ENCODE measurements around the gene PREB. TPM values are rescaled to one million over a fixed set of nuclear protein-coding genes. Genes with fewer than 3 reads are reported as not detected.
"Not testable (repeated sequence)": the region's sequence is repeated elsewhere in the genome, so short reads cannot be mapped to it uniquely, and the experiment has no call there.

The PREB gene, protein sequence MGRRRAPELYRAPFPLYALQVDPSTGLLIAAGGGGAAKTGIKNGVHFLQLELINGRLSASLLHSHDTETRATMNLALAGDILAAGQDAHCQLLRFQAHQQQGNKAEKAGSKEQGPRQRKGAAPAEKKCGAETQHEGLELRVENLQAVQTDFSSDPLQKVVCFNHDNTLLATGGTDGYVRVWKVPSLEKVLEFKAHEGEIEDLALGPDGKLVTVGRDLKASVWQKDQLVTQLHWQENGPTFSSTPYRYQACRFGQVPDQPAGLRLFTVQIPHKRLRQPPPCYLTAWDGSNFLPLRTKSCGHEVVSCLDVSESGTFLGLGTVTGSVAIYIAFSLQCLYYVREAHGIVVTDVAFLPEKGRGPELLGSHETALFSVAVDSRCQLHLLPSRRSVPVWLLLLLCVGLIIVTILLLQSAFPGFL
- total RNA-seq = 10 to 100 TPM; 79.5 to 80.6 TPM
- polyA plus RNA-seq = 68.6 TPM

DNA sequence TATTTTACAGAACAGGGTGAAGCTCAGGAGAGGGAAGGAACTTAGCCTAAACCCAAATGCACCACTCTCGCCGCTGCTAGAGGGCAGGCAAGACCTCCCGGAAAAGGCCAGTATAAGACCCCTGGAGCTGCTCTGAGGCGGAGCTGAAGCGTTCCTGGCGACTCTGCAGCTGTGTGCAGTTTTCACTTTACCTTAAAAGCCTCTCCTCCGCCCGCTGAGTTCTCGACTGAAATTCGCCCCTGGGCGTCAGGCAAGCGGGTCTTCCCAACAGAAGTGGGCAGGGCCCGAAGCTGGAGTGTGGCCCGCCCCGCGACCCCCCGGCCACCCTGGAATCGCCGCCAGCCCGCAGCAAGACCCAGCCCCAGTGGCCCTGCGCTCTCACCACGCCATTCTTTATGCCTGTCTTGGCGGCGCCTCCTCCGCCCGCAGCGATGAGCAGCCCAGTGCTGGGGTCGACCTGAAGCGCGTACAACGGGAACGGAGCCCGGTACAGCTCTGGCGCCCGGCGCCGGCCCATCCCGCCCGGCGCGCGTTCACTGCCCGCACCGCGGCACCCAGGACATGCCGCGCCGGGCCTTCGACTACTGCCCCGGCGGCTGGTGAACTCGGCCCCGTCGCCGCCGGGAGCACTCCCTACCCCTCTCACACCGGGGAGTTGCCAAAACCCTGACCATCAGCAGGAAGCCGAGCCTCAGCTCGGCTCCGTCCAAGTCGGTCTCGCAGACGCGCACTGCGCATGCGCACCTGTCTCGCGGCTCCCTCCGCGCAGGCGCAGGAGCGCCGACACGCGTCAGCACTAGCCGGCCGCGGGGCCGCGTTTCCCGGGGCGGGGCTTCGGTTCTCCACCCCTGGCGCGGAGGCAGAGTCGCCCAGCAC lies at the start of gene PREB:
TSS of gene PREB (minus strand) at position 732 of the 876 bp plus-strand sequence. CDS start at position 517, 215 bp downstream.
- ChIA-PET POLR2A (interaction anchor here (0.6 to 2.6 kb wide), 4 partner anchors 10 to 145 kb away, joined by 3 to 27 read pairs (median 6); partner anchors contain the start of genes ABHD1, ATRAID, OST4 and SLC5A6), CTCF (interaction anchor here (0.9 to 3.6 kb wide), 3 partner anchors 10 to 172 kb away, joined by 3 to 24 read pairs (median 6); partner anchors contain the start of genes ABHD1 and KHK)
- H3K27ac ChIP-seq (ENCODE audit: low read depth, low read length) = peak within 1 kb of the TSS; percentile 91
- H3K36me3 ChIP-seq (ENCODE audit: insufficient read depth, low read length) = peaks cover 15% of the 10 kb centered on the region
- H3K27me3 ChIP-seq (ENCODE audit: insufficient read depth, low read length, poor library complexity, severe bottlenecking) = no peaks in the 10 kb centered on the region
- Mint-ChIP-seq H3K27ac (peak within 1 kb of the TSS; percentile 83 to 98 (median 97)), H3K4me3 (peak within 1 kb of the TSS; percentile 89 to 97 (median 94)), H3K27me3 (peaks cover 0 to 2% of the 10 kb centered on the region in 2 donors), H3K9me3 (peaks cover 0 to 2% (median 0%) of the 10 kb centered on the region in 5 donors), H3K36me3 (peaks cover 0 to 44% (median 0%) of the 10 kb centered on the region in 3 donors), H3K4me1 (peaks cover 21 to 31% (median 21%) of the 10 kb centered on the region in 3 donors)
- DNase-seq = peak; percentile 97 to 99 (median 98)
- peak within 1 kb of the TSS; percentile 86 for H3K4me3 ChIP-seq (ENCODE audit: low read length)
- peaks cover 15% of the 10 kb centered on the region for H3K4me1 ChIP-seq (ENCODE audit: insufficient read depth, low read length)
- H3K9me3 ChIP-seq (ENCODE audit: low read length) = no peaks in the 10 kb centered on the region

DNA sequence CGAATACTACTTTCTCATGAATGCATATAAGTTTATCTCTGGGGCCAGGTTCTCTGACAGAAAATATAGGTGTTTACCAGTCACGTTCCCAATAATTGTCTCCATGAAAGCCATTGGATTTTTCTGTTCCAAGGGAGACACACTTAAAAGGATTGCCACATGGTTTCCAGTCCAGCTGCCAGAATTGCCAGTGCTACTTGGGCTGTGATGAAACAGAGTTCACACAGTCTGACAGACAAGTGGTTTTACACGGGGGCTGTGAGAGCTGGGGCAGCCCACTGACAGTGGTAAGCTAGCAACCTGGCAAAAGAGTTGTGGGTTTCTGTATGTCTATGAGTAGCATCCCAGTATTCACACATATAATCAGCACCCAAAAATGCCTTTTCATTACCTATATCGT lies 49.7 kb upstream of the PREB start:
- H3K9me3 Mint-ChIP-seq = no peaks in the 10 kb centered on the region
- POLR2A ChIA-PET = no interaction called here
- no peak overlapping the region for H3K4me3 Mint-ChIP-seq
- no peaks in the 10 kb centered on the region for H3K27me3 ChIP-seq (ENCODE audit: insufficient read depth, low read length, poor library complexity, severe bottlenecking)
- no peaks in the 10 kb centered on the region for H3K36me3 ChIP-seq (ENCODE audit: insufficient read depth, low read length)
- no peak overlapping the region for H3K4me3 ChIP-seq (ENCODE audit: low read length)
- no peaks in the 10 kb centered on the region for H3K4me1 Mint-ChIP-seq
- H3K27ac Mint-ChIP-seq = no peak overlapping the region
- CTCF ChIA-PET = no interaction called here
- H3K27ac ChIP-seq (ENCODE audit: low read depth, low read length) = no peak overlapping the region
- no peaks in the 10 kb centered on the region for H3K9me3 ChIP-seq (ENCODE audit: low read length)
- H3K36me3 Mint-ChIP-seq = no peaks in the 10 kb centered on the region
- DNase-seq = no peak
- no peaks in the 10 kb centered on the region for H3K4me1 ChIP-seq (ENCODE audit: insufficient read depth, low read length)
- peaks cover 29 to 55% of the 10 kb centered on the region in 2 donors for H3K27me3 Mint-ChIP-seq

DNA sequence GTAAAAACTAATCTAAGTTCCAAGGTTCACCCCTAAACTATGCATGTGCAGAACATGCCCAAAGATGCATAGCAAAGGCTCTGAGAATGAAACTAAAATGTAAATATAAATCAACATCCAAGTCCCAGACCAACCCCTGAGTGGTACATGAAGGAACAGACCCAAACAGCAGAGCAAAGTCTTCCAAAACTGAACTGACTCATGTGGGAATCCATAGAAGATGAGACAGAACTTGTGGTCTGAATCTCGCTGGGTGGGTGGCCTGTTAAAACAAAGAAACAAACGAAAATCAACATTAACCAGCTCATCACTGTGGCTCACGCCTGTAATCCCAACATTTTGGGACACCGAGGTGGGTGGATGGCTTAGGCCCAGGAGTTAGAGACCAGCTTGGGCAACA lies 47.9 kb upstream of the PREB start:
- Mint-ChIP-seq H3K9me3 (no peaks in the 10 kb centered on the region), H3K4me3 (no peak overlapping the region), H3K36me3 (no peaks in the 10 kb centered on the region), H3K4me1 (no peaks in the 10 kb centered on the region), H3K27ac (no peak overlapping the region), H3K27me3 (peaks cover 24 to 64% of the 10 kb centered on the region in 2 donors)
- ChIA-PET CTCF (interaction anchor here (1.8 kb wide), 1 partner anchor 12 kb away, joined by 7 read pairs; no protein-coding TSS in a partner anchor), POLR2A (no interaction called here)
- no peak overlapping the region for H3K27ac ChIP-seq (ENCODE audit: low read depth, low read length)
- DNase-seq = no peak
- no peaks in the 10 kb centered on the region for H3K4me1 ChIP-seq (ENCODE audit: insufficient read depth, low read length)
- no peak overlapping the region for H3K4me3 ChIP-seq (ENCODE audit: low read length)
- H3K27me3 ChIP-seq (ENCODE audit: insufficient read depth, low read length, poor library complexity, severe bottlenecking) = no peaks in the 10 kb centered on the region
- no peaks in the 10 kb centered on the region for H3K36me3 ChIP-seq (ENCODE audit: insufficient read depth, low read length)
- H3K9me3 ChIP-seq (ENCODE audit: low read length) = no peaks in the 10 kb centered on the region

DNA sequence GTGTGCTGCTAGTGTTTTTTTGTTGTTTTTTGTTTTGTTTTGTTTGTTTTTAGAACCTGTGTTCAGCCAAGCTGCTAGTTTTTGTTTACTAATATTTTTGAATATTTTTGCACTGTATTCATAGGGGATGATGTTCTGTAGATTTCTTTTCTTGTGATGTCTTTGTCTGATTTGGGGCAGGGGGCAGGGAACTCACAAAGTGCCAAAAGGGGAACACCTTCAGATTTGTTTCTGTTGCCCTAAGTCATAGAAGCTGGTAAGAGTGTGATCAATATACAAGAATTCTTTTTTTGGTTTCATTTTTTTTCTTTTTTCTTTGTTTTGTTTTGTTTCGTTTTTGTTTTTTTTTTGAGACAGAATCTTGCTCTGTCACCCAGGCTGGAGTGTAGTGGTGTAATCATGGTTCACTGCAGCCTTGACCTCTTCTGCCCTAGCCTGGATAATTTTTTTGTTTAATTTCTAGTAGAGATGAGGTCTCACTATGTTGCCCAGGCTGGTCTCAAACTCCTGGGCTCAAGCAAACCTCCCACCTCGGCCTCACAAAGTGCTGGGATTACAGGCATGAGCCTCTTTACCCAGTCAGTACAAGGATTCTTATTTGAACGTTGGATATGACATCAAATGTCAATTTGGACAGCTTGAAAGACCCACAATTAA lies 45.0 kb upstream of the PREB start:
- Mint-ChIP-seq H3K27me3 (peaks cover 24 to 59% of the 10 kb centered on the region in 2 donors), H3K36me3 (no peaks in the 10 kb centered on the region), H3K4me3 (no peak overlapping the region), H3K27ac (no peak overlapping the region), H3K4me1 (no peaks in the 10 kb centered on the region), H3K9me3 (no peaks in the 10 kb centered on the region)
- H3K36me3 ChIP-seq (ENCODE audit: insufficient read depth, low read length) = no peaks in the 10 kb centered on the region
- ChIA-PET CTCF (no interaction called here), POLR2A (no interaction called here)
- no peak overlapping the region for H3K4me3 ChIP-seq (ENCODE audit: low read length)
- H3K4me1 ChIP-seq (ENCODE audit: insufficient read depth, low read length) = no peaks in the 10 kb centered on the region
- DNase-seq = no peak
- H3K27ac ChIP-seq (ENCODE audit: low read depth, low read length) = no peak overlapping the region
- no peaks in the 10 kb centered on the region for H3K27me3 ChIP-seq (ENCODE audit: insufficient read depth, low read length, poor library complexity, severe bottlenecking)
- no peaks in the 10 kb centered on the region for H3K9me3 ChIP-seq (ENCODE audit: low read length)

DNA sequence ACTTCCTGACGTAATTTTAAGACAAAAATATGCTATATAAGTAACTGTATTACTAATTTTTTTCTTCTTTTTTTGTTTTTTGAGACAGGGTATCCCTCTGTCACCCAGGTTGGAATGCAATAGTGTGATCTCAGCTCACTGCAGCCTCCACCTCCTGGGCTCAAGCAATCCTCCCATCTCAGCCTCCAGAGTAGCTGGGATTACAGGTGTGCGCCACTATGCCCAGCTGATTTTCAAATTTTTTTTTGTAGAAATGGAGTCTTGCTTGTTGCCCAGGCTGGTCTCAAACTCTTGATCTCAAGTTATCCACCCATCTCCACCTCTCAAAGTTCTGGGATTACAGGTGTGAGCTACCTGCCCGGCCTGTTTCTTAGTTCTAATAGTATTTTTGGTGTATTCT lies 44.0 kb upstream of the PREB start:
- H3K4me1 Mint-ChIP-seq = no peaks in the 10 kb centered on the region
- no peaks in the 10 kb centered on the region for H3K27me3 ChIP-seq (ENCODE audit: insufficient read depth, low read length, poor library complexity, severe bottlenecking)
- H3K4me3 Mint-ChIP-seq = no peak overlapping the region
- H3K36me3 Mint-ChIP-seq = no peaks in the 10 kb centered on the region
- no peak overlapping the region for H3K27ac Mint-ChIP-seq
- H3K9me3 Mint-ChIP-seq = no peaks in the 10 kb centered on the region
- ChIA-PET POLR2A (no interaction called here), CTCF (interaction anchor here (1.6 kb wide), 1 partner anchor 9 kb away, joined by 5 read pairs; no protein-coding TSS in a partner anchor)
- no peak overlapping the region for H3K27ac ChIP-seq (ENCODE audit: low read depth, low read length)
- H3K9me3 ChIP-seq (ENCODE audit: low read length) = no peaks in the 10 kb centered on the region
- H3K4me1 ChIP-seq (ENCODE audit: insufficient read depth, low read length) = no peaks in the 10 kb centered on the region
- no peaks in the 10 kb centered on the region for H3K36me3 ChIP-seq (ENCODE audit: insufficient read depth, low read length)
- no peak overlapping the region for H3K4me3 ChIP-seq (ENCODE audit: low read length)
- H3K27me3 Mint-ChIP-seq = peaks cover 22 to 52% of the 10 kb centered on the region in 2 donors
- no peak for DNase-seq

DNA sequence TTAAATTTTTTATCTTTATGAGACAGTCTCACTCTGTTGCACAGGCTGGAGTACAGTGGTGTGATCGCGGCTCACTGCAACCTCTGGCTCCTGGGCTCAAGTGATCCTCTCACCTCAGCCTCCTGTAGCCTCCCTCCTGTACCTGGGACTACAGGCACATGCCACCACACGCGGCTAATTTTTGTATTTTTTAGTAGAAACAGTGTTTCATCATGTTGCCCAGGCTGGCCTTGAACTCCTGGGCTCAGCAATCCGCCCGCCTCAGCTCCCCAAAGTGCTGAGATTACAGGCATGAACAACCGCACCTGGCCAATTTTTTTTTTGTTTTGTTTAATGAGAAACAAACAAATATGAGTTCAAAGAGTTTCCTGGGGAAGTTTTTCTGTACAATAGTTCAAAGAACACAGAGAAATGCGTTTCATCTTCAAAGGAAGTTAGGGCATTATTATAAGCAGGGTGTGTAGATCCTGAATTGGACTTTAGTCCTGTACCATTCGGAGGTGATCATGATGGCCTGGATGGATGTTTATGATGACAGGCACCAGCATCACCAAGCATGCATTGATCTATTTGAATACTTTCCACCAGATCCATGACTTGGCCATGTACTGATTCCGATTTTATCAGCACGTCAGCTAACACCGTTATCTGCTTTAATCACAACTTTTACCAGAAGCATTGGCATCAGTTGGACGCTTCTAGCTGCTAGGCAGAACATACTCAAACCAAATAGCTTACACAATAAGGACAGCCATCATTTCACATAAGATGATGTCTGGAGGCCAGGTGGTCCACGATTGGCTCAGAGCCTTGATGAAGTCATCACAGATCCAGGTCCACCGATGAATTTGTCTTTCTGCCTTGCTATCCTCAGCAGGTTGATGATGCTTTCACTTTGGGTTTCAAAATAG lies 43.3 kb upstream of the PREB start:
- Mint-ChIP-seq H3K9me3 (no peaks in the 10 kb centered on the region), H3K4me3 (no peak overlapping the region), H3K27me3 (peaks cover 22 to 51% of the 10 kb centered on the region in 2 donors), H3K4me1 (no peaks in the 10 kb centered on the region), H3K36me3 (no peaks in the 10 kb centered on the region), H3K27ac (no peak overlapping the region)
- ChIA-PET POLR2A (no interaction called here), CTCF (interaction anchor here (1.6 kb wide), 1 partner anchor 8 kb away, joined by 5 read pairs; no protein-coding TSS in a partner anchor)
- no peak for DNase-seq
- Histone ChIP-seq H3K4me1 (ENCODE audit: insufficient read depth, low read length) (no peaks in the 10 kb centered on the region), H3K36me3 (ENCODE audit: insufficient read depth, low read length) (no peaks in the 10 kb centered on the region), H3K27me3 (ENCODE audit: insufficient read depth, low read length, poor library complexity, severe bottlenecking) (no peaks in the 10 kb centered on the region), H3K4me3 (ENCODE audit: low read length) (no peak overlapping the region), H3K27ac (ENCODE audit: low read depth, low read length) (no peak overlapping the region), H3K9me3 (ENCODE audit: low read length) (no peaks in the 10 kb centered on the region)

DNA sequence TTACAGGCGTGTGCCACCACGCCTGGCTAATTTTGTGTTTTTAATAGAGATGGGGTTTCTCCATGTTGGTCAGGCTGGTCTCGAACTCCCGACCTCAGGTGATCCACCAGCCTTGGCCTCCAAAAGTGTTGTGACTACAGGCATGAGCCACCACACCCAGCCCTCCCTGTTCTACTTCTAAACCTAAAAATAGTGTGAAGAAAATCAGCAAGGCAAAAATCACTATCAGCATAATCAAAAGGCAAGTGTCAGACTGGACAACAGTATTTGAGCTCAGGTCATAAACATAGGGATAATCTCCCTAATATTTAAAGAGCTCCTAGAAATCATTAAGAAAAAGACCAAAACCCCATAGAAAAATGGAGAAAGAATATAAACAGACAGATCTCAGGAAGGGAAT lies 41.3 kb upstream of the PREB start:
- H3K4me1 ChIP-seq (ENCODE audit: insufficient read depth, low read length); H3K27ac Mint-ChIP-seq; H3K27me3 ChIP-seq (ENCODE audit: insufficient read depth, low read length, poor library complexity, severe bottlenecking); H3K4me3 ChIP-seq (ENCODE audit: low read length); H3K9me3 Mint-ChIP-seq; DNase-seq; H3K36me3 ChIP-seq (ENCODE audit: insufficient read depth, low read length); H3K27ac ChIP-seq (ENCODE audit: low read depth, low read length); H3K4me3 Mint-ChIP-seq; H3K9me3 ChIP-seq (ENCODE audit: low read length); POLR2A ChIA-PET; H3K36me3 Mint-ChIP-seq; H3K4me1 Mint-ChIP-seq: not testable (repeated sequence)
- CTCF ChIA-PET = interaction anchor here (1.4 to 1.9 kb wide), 2 partner anchors 9 to 214 kb away, joined by 3 to 6 read pairs; no protein-coding TSS in a partner anchor
- peaks cover 19 to 40% of the 10 kb centered on the region in 2 donors for H3K27me3 Mint-ChIP-seq

Data from CD8-positive, alpha-beta memory T cell (primary cell).